Right lobe of liver (tissue), 4 donors: ENCODE data around the gene GNL3.

Experiments used
- POLR2A ChIP-seq: fragments of 450-650 bp; IDR thresholded peaks from one replicate; pipeline ENCODE4 v1.6.1; 2017; ENCODE audit warnings: antibody characterized with exemption, mild to moderate bottlenecking
- TF ChIP-seq, protein P1 (sequence below), 4 donors: fragments of 200-600 bp in 3 of 4; fragments of 450-650 bp in 1 of 4; IDR thresholded peaks; one replicate each; pipeline versions ENCODE4 v1.5.1 to v1.8.0; 2016 to 2022; ENCODE audit warnings: antibody characterized with exemption in 4 of 4, mild to moderate bottlenecking in 2 of 4
- donor health status: DM: no; HTN: no; CAD: no.
- donor health status: DM: no; HTN: no; CAD: no.
- donor health status: DM: no; HTN: yes; CAD: no.

DNA sequence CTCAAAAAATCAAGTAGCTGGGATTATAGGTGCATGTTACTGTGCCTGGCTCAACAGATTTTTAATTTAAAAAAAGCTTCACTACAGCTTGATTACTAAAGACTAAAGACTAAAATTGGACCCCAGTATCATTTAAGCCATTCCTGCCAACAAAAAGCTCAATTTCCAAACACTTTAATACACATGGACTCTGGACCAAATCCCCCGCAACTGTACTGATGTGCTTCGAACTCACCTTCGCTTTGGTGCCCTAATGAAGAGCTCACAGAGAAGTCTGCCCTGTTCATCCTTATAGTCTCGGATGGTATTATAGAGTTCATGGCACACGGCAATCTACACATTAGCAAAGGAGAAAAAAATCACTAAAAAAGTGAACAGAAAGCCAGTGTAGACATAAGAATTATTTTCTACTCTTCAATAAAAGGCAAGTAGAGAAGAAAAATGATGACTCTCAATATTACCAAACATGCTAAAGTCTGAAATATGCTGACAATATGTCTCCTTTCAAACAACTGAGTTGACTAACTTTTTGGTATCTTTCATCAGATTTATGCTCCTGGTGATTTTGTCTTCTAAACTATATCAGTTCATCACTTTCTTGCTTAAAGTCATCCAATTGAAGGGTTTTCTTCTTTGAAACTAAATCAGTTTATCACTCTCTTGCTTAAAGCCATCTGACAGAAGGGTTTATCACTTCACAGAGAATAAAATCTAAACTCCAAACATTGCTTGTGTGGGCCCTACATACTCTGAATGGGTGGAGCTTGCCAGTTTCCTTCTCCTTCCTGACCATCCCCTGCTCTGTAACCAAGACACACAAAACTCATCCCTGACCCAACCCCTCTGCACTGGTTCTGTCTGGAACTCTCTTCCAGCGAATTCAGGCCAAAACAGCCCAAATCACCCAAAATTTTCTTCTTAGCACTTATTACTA is 7.3 kb upstream of the GNL3 start:
- TF ChIP-seq, protein P1, sequence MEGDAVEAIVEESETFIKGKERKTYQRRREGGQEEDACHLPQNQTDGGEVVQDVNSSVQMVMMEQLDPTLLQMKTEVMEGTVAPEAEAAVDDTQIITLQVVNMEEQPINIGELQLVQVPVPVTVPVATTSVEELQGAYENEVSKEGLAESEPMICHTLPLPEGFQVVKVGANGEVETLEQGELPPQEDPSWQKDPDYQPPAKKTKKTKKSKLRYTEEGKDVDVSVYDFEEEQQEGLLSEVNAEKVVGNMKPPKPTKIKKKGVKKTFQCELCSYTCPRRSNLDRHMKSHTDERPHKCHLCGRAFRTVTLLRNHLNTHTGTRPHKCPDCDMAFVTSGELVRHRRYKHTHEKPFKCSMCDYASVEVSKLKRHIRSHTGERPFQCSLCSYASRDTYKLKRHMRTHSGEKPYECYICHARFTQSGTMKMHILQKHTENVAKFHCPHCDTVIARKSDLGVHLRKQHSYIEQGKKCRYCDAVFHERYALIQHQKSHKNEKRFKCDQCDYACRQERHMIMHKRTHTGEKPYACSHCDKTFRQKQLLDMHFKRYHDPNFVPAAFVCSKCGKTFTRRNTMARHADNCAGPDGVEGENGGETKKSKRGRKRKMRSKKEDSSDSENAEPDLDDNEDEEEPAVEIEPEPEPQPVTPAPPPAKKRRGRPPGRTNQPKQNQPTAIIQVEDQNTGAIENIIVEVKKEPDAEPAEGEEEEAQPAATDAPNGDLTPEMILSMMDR (IDR thresholded peaks at IDR 0.05) = no peak
- TF ChIP-seq POLR2A = no peak
